ENCODE data around the gene SIL1.
"Not testable (repeated sequence)": the region's sequence is repeated elsewhere in the genome, so short reads cannot be mapped to it uniquely, and the experiment has no call there.

SIL1 gene

GRCh38 chr5:139050432-139050831, 147.7 kb downstream of the SIL1 start:
- Histone ChIP-seq H3K27ac (ENCODE audit: low read length) (no peak overlapping the region), H3K9ac (ENCODE audit: low read length in 2 of 2) (no peak overlapping the region), H3K9me3 (ENCODE audit: control insufficient read depth in 2 of 2, low read length in 2 of 2) (no peaks in the 10 kb centered on the region), H3K4me3 (ENCODE audit: low read length in 2 of 2) (no peak overlapping the region), H3K36me3 (ENCODE audit: control insufficient read depth in 2 of 2, insufficient read depth in 2 of 2, low read length in 2 of 2) (no peaks in the 10 kb centered on the region), H3K4me1 (ENCODE audit: control insufficient read depth, insufficient read depth, low read length) (no peaks in the 10 kb centered on the region), H3K27me3 (ENCODE audit: control insufficient read depth in 1 of 2, insufficient read depth in 2 of 2, low read length in 2 of 2) (no peaks in the 10 kb centered on the region)

GRCh38 chr5:139049780-139050179, 148.4 kb downstream of the SIL1 start:
- no peaks in the 10 kb centered on the region for H3K27me3 ChIP-seq (ENCODE audit: control insufficient read depth in 1 of 2, insufficient read depth in 2 of 2, low read length in 2 of 2)
- H3K4me1 ChIP-seq (ENCODE audit: control insufficient read depth, insufficient read depth, low read length): no peaks in the 10 kb centered on the region
- no peak overlapping the region for H3K4me3 ChIP-seq (ENCODE audit: low read length in 2 of 2)
- no peak overlapping the region for H3K27ac ChIP-seq (ENCODE audit: low read length)
- no peak overlapping the region for H3K9ac ChIP-seq (ENCODE audit: low read length in 2 of 2)
- H3K36me3 ChIP-seq (ENCODE audit: control insufficient read depth in 2 of 2, insufficient read depth in 2 of 2, low read length in 2 of 2): no peaks in the 10 kb centered on the region
- H3K9me3 ChIP-seq (ENCODE audit: control insufficient read depth in 2 of 2, low read length in 2 of 2): no peaks in the 10 kb centered on the region

GRCh38 chr5:139046551-139046950, 151.6 kb downstream of the SIL1 start:
- no peaks in the 10 kb centered on the region for H3K27me3 ChIP-seq (ENCODE audit: control insufficient read depth in 1 of 2, insufficient read depth in 2 of 2, low read length in 2 of 2)
- no peak overlapping the region for H3K4me3 ChIP-seq (ENCODE audit: low read length in 2 of 2)
- H3K36me3 ChIP-seq (ENCODE audit: control insufficient read depth in 2 of 2, insufficient read depth in 2 of 2, low read length in 2 of 2): no peaks in the 10 kb centered on the region
- no peaks in the 10 kb centered on the region for H3K9me3 ChIP-seq (ENCODE audit: control insufficient read depth in 2 of 2, low read length in 2 of 2)
- no peak overlapping the region for H3K27ac ChIP-seq (ENCODE audit: low read length)
- H3K4me1 ChIP-seq (ENCODE audit: control insufficient read depth, insufficient read depth, low read length): no peaks in the 10 kb centered on the region
- H3K9ac ChIP-seq (ENCODE audit: low read length in 2 of 2): no peak overlapping the region

- Histone ChIP-seq H3K9me3 (ENCODE audit: control insufficient read depth in 2 of 2, low read length in 2 of 2) (no peaks in the 10 kb centered on the region), H3K9ac (ENCODE audit: low read length in 2 of 2) (no peak overlapping the region), H3K27ac (ENCODE audit: low read length) (no peak overlapping the region), H3K36me3 (ENCODE audit: control insufficient read depth in 2 of 2, insufficient read depth in 2 of 2, low read length in 2 of 2) (peaks cover 0 to 2% of the 10 kb centered on the region in 2 donors), H3K4me3 (ENCODE audit: low read length in 2 of 2) (no peak overlapping the region), H3K4me1 (ENCODE audit: control insufficient read depth, insufficient read depth, low read length) (no peaks in the 10 kb centered on the region), H3K27me3 (ENCODE audit: control insufficient read depth in 1 of 2, insufficient read depth in 2 of 2, low read length in 2 of 2) (no peaks in the 10 kb centered on the region)
Observed at GRCh38 chr5:139043157-139043905, 154.8 kb downstream of the SIL1 start.

- H3K9ac ChIP-seq (ENCODE audit: low read length in 2 of 2): no peak overlapping the region
- peaks cover 0 to 2% of the 10 kb centered on the region in 2 donors for H3K36me3 ChIP-seq (ENCODE audit: control insufficient read depth in 2 of 2, insufficient read depth in 2 of 2, low read length in 2 of 2)
- no peaks in the 10 kb centered on the region for H3K4me1 ChIP-seq (ENCODE audit: control insufficient read depth, insufficient read depth, low read length)
- no peak overlapping the region for H3K4me3 ChIP-seq (ENCODE audit: low read length in 2 of 2)
- no peak overlapping the region for H3K27ac ChIP-seq (ENCODE audit: low read length)
- H3K9me3 ChIP-seq (ENCODE audit: control insufficient read depth in 2 of 2, low read length in 2 of 2): no peaks in the 10 kb centered on the region
- H3K27me3 ChIP-seq (ENCODE audit: control insufficient read depth in 1 of 2, insufficient read depth in 2 of 2, low read length in 2 of 2): no peaks in the 10 kb centered on the region
Observed at GRCh38 chr5:139040081-139040480, 158.1 kb downstream of the SIL1 start.

- Histone ChIP-seq H3K36me3 (ENCODE audit: control insufficient read depth in 2 of 2, insufficient read depth in 2 of 2, low read length in 2 of 2) (peaks cover 0 to 2% of the 10 kb centered on the region in 2 donors), H3K27me3 (ENCODE audit: control insufficient read depth in 1 of 2, insufficient read depth in 2 of 2, low read length in 2 of 2) (no peaks in the 10 kb centered on the region), H3K9me3 (ENCODE audit: control insufficient read depth in 2 of 2, low read length in 2 of 2) (no peaks in the 10 kb centered on the region), H3K4me1 (ENCODE audit: control insufficient read depth, insufficient read depth, low read length) (no peaks in the 10 kb centered on the region), H3K9ac (ENCODE audit: low read length in 2 of 2) (no peak overlapping the region), H3K4me3 (ENCODE audit: low read length in 2 of 2) (no peak overlapping the region), H3K27ac (ENCODE audit: low read length) (no peak overlapping the region)
Observed at GRCh38 chr5:139038613-139039305, 159.4 kb downstream of the SIL1 start.

GRCh38 chr5:139037732-139038131, 160.4 kb downstream of the SIL1 start:
- no peaks in the 10 kb centered on the region for H3K27me3 ChIP-seq (ENCODE audit: control insufficient read depth in 1 of 2, insufficient read depth in 2 of 2, low read length in 2 of 2)
- peaks cover 0 to 2% of the 10 kb centered on the region in 2 donors for H3K36me3 ChIP-seq (ENCODE audit: control insufficient read depth in 2 of 2, insufficient read depth in 2 of 2, low read length in 2 of 2)
- no peak overlapping the region for H3K27ac ChIP-seq (ENCODE audit: low read length)
- H3K9me3 ChIP-seq (ENCODE audit: control insufficient read depth in 2 of 2, low read length in 2 of 2): no peaks in the 10 kb centered on the region
- no peak overlapping the region for H3K9ac ChIP-seq (ENCODE audit: low read length in 2 of 2)
- no peak overlapping the region for H3K4me3 ChIP-seq (ENCODE audit: low read length in 2 of 2)
- no peaks in the 10 kb centered on the region for H3K4me1 ChIP-seq (ENCODE audit: control insufficient read depth, insufficient read depth, low read length)

GRCh38 chr5:139036332-139036731, 161.8 kb downstream of the SIL1 start:
- H3K27me3 ChIP-seq (ENCODE audit: control insufficient read depth in 1 of 2, insufficient read depth in 2 of 2, low read length in 2 of 2); H3K9ac ChIP-seq (ENCODE audit: low read length in 2 of 2); H3K27ac ChIP-seq (ENCODE audit: low read length); H3K4me3 ChIP-seq (ENCODE audit: low read length in 2 of 2); H3K4me1 ChIP-seq (ENCODE audit: control insufficient read depth, insufficient read depth, low read length); H3K36me3 ChIP-seq (ENCODE audit: control insufficient read depth in 2 of 2, insufficient read depth in 2 of 2, low read length in 2 of 2); H3K9me3 ChIP-seq (ENCODE audit: control insufficient read depth in 2 of 2, low read length in 2 of 2): not testable (repeated sequence)

- no peaks in the 10 kb centered on the region for H3K9me3 ChIP-seq (ENCODE audit: control insufficient read depth in 2 of 2, low read length in 2 of 2)
- H3K9ac ChIP-seq (ENCODE audit: low read length in 2 of 2): no peak overlapping the region
- H3K27me3 ChIP-seq (ENCODE audit: control insufficient read depth in 1 of 2, insufficient read depth in 2 of 2, low read length in 2 of 2): no peaks in the 10 kb centered on the region
- no peaks in the 10 kb centered on the region for H3K4me1 ChIP-seq (ENCODE audit: control insufficient read depth, insufficient read depth, low read length)
- H3K36me3 ChIP-seq (ENCODE audit: control insufficient read depth in 2 of 2, insufficient read depth in 2 of 2, low read length in 2 of 2): peaks cover 4 to 15% of the 10 kb centered on the region in 2 donors
- no peak overlapping the region for H3K27ac ChIP-seq (ENCODE audit: low read length)
- no peak overlapping the region for H3K4me3 ChIP-seq (ENCODE audit: low read length in 2 of 2)
Observed at GRCh38 chr5:139027150-139027549, 171.0 kb downstream of the SIL1 start.

- H3K27ac ChIP-seq (ENCODE audit: low read length): no peak overlapping the region
- no peaks in the 10 kb centered on the region for H3K4me1 ChIP-seq (ENCODE audit: control insufficient read depth, insufficient read depth, low read length)
- H3K27me3 ChIP-seq (ENCODE audit: control insufficient read depth in 1 of 2, insufficient read depth in 2 of 2, low read length in 2 of 2): no peaks in the 10 kb centered on the region
- H3K4me3 ChIP-seq (ENCODE audit: low read length in 2 of 2): no peak overlapping the region
- H3K9me3 ChIP-seq (ENCODE audit: control insufficient read depth in 2 of 2, low read length in 2 of 2): no peaks in the 10 kb centered on the region
- H3K36me3 ChIP-seq (ENCODE audit: control insufficient read depth in 2 of 2, insufficient read depth in 2 of 2, low read length in 2 of 2): peaks cover 4 to 19% of the 10 kb centered on the region in 2 donors
- no peak overlapping the region for H3K9ac ChIP-seq (ENCODE audit: low read length in 2 of 2)
Observed at GRCh38 chr5:139025651-139026050, 172.5 kb downstream of the SIL1 start.

- Histone ChIP-seq H3K36me3 (ENCODE audit: control insufficient read depth in 2 of 2, insufficient read depth in 2 of 2, low read length in 2 of 2) (peaks cover 16 to 35% of the 10 kb centered on the region in 2 donors), H3K4me1 (ENCODE audit: control insufficient read depth, insufficient read depth, low read length) (no peaks in the 10 kb centered on the region), H3K9ac (ENCODE audit: low read length in 2 of 2) (no peak overlapping the region), H3K9me3 (ENCODE audit: control insufficient read depth in 2 of 2, low read length in 2 of 2) (no peaks in the 10 kb centered on the region), H3K27ac (ENCODE audit: low read length) (no peak overlapping the region), H3K27me3 (ENCODE audit: control insufficient read depth in 1 of 2, insufficient read depth in 2 of 2, low read length in 2 of 2) (no peaks in the 10 kb centered on the region), H3K4me3 (ENCODE audit: low read length in 2 of 2) (no peak overlapping the region)
Observed at GRCh38 chr5:139023286-139023685, 174.9 kb downstream of the SIL1 start.

All from stomach smooth muscle (tissue), 2 donors.